T-cell (primary cell): ENCODE results near the gene LMAN2L. TPM values are rescaled to one million over a fixed set of nuclear protein-coding genes. Genes with fewer than 3 reads are reported as not detected.

Experiments used
- ATAC-seq, 4 experiments: fragments of 200-7000 bp in 3 of 4; fragments of 150-1000 bp in 1 of 4; cut with Tn5 transposase; replicated peaks in 1 of 4; 1 replicate in 3 of 4; 2 replicates in 1 of 4; pipeline ENCODE4 v1.10.0; 2021; ENCODE audit warnings: moderate library complexity in 3 of 4, mild to moderate bottlenecking in 2 of 4, moderate number of reproducible peaks in 1 of 4
- CTCF ChIA-PET, 2 donors: fragments of 300-600 bp; sonication (Branson Sonifier 250); formaldehyde crosslinking; loops; one replicate each; lab custom pipeline; 2022; ENCODE audit warnings: antibody characterized with exemption in 2 of 2; lab: Charles Lee
- POLR2A ChIA-PET, 2 donors: fragments of 300-600 bp; sonication (Branson Sonifier 250); formaldehyde crosslinking; loops; one replicate each; lab custom pipeline; 2022; ENCODE audit warnings: antibody characterized with exemption in 2 of 2; lab: Charles Lee
- DNase-seq, 35 experiments: peaks; one replicate each; pipeline versions ENCODE4 v3.0.0 to v3.0.0-alpha.2; 2013 to 2023
- H3K27ac ChIP-seq: one replicate; pipeline ENCODE4 v1.5.1; 2013; ENCODE audit warnings: low read length
- H3K27me3 ChIP-seq, 2 experiments: replicated peaks in 1 of 2; 1 replicate in 1 of 2; 2 replicates in 1 of 2; pipeline versions ENCODE4 v1.6.1 to v1.7.0; 2013; ENCODE audit warnings: low read length in 1 of 2, mixed read lengths in 1 of 2; ENCODE audit not compliant: control insufficient read depth in 2 of 2, insufficient read depth in 2 of 2; ENCODE audit errors: extremely low read depth in 1 of 2
- H3K36me3 ChIP-seq, 2 donors: 1 replicate in 1 of 2; 2 replicates in 1 of 2; pipeline versions ENCODE4 v1.6.1 to v1.7.0; 2013; ENCODE audit warnings: low read length in 1 of 2; ENCODE audit not compliant: control insufficient read depth in 2 of 2, insufficient read depth in 1 of 2; ENCODE audit errors: extremely low read depth in 1 of 2
- H3K4me1 ChIP-seq, 2 experiments: 1 replicate in 1 of 2; 2 replicates in 1 of 2; pipeline versions ENCODE4 v1.6.1 to v1.7.0; 2013; ENCODE audit warnings: low read length in 2 of 2, mixed read lengths in 1 of 2; ENCODE audit not compliant: insufficient read depth in 2 of 2, control insufficient read depth in 1 of 2; ENCODE audit errors: extremely low read depth in 1 of 2
- H3K4me3 ChIP-seq, 2 donors: 1 replicate in 1 of 2; 2 replicates in 1 of 2; pipeline versions ENCODE4 v1.5.1 to v1.7.0; 2013; ENCODE audit warnings: mild to moderate bottlenecking in 2 of 2, low read length in 1 of 2, moderate library complexity in 1 of 2; ENCODE audit not compliant: control insufficient read depth in 1 of 2; ENCODE audit errors: extremely low read depth in 1 of 2
- H3K9me3 ChIP-seq: 2 replicates; pipeline ENCODE4 v1.7.0; 2013
- H3K27ac Mint-ChIP-seq, 2 donors: one replicate each; pipeline ENCODE4 v1.8.0; 2020 to 2021; ENCODE audit warnings: mild to moderate bottlenecking in 2 of 2, mixed read lengths in 2 of 2
- H3K27me3 Mint-ChIP-seq, 2 donors: one replicate each; pipeline ENCODE4 v1.8.0; 2021 to 2022; ENCODE audit warnings: mixed read lengths in 2 of 2
- H3K36me3 Mint-ChIP-seq: one replicate; pipeline ENCODE4 v1.8.0; 2021; ENCODE audit warnings: mixed read lengths
- H3K4me1 Mint-ChIP-seq, 3 donors: one replicate each; pipeline ENCODE4 v1.8.0; 2020 to 2022; ENCODE audit warnings: mixed read lengths in 3 of 3, mild to moderate bottlenecking in 1 of 3
- H3K4me3 Mint-ChIP-seq, 3 donors: one replicate each; pipeline ENCODE4 v1.8.0; 2020 to 2022; ENCODE audit warnings: mild to moderate bottlenecking in 3 of 3, mixed read lengths in 3 of 3, moderate library complexity in 3 of 3
- H3K9me3 Mint-ChIP-seq, 3 donors: one replicate each; pipeline ENCODE4 v1.8.0; 2020 to 2022; ENCODE audit warnings: mixed read lengths in 3 of 3
- WGBS: methylation state at CpG from one replicate; pipeline ENCODE4 v1.1.5; 2013; ENCODE audit warnings: missing lambda C conversion rate; ENCODE audit not compliant: insufficient coverage; 5-methylcytosine and 5-hydroxymethylcytosine counted together
- total RNA-seq, 35 experiments: library from RNA in 6 of 35; stranded (reverse) in 6 of 35; fragments of 120-200 nt in 1 of 35; gene quantifications; one replicate each; pipeline versions ENCODE4 v1.2.1 to v1.2.4 and lab custom pipeline; 2013 to 2026

The LMAN2L gene
- total RNA-seq, 5 donors from 2014 or later (not counting 1 experiment from before 2014, with no cell fraction given) = 4.7 to 8.9 (median 7.8) TPM

DNA sequence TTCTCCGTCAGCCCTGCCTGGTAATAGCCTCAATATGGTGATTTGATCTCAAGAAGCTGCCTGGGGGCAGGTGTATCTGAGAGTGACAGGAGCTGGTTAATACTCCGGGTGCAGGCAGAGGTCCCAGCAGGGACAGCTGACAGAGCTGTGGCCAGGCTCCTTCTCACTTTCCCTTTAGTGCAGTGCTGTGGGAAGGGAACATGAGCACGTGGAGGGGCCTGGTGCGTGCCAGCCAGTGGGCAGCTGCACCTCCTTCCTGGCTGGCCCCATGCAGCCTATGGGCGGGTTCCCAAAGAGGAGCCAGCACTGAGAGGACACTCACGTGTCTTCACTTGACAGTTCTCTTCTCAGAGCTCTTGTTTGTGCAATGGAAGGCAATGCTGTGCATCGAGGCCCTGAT lies 29.9 kb upstream of the LMAN2L start:
- DNase-seq (no peak), ATAC-seq (no peak)
- Mint-ChIP-seq H3K36me3 (peaks cover 14% of the 10 kb centered on the region), H3K4me1 (peaks cover 33 to 52% (median 43%) of the 10 kb centered on the region in 3 donors), H3K27ac (peak overlapping the region in 1 of 2 donors; percentile 36), H3K9me3 (no peaks in the 10 kb centered on the region), H3K4me3 (no peak overlapping the region), H3K27me3 (no peaks in the 10 kb centered on the region)
- POLR2A ChIA-PET = no interaction called here
- Histone ChIP-seq H3K4me1 (peaks cover 0 to 32% of the 10 kb centered on the region in 2 experiments), H3K36me3 (peaks cover 0 to 6% of the 10 kb centered on the region in 2 donors), H3K27ac (no peak overlapping the region), H3K4me3 (no peak overlapping the region), H3K9me3 (no peaks in the 10 kb centered on the region), H3K27me3 (no peaks in the 10 kb centered on the region)
- WGBS = 83% methylated on average over 6 of the region's 7 CpGs
- CTCF ChIA-PET = no interaction called here

- peaks cover 10 to 33% of the 10 kb centered on the region in 2 experiments for H3K4me1 ChIP-seq
- peaks cover 0 to 6% of the 10 kb centered on the region in 2 donors for H3K36me3 ChIP-seq
- no peak overlapping the region for H3K27ac ChIP-seq
- ATAC-seq (no peak), DNase-seq (no peak)
- H3K4me3 Mint-ChIP-seq = no peak overlapping the region
- no peak overlapping the region for H3K4me3 ChIP-seq
- H3K9me3 Mint-ChIP-seq = no peaks in the 10 kb centered on the region
- no peaks in the 10 kb centered on the region for H3K27me3 ChIP-seq
- no peaks in the 10 kb centered on the region for H3K27me3 Mint-ChIP-seq
- peaks cover 44 to 57% (median 47%) of the 10 kb centered on the region in 3 donors for H3K4me1 Mint-ChIP-seq
- H3K9me3 ChIP-seq = no peaks in the 10 kb centered on the region
- WGBS = 88% methylated on average over 6 of the region's 8 CpGs
- H3K27ac Mint-ChIP-seq = no peak overlapping the region
- CTCF ChIA-PET = interaction anchor here in 1 of 2 donors (0.5 kb wide), 1 partner anchor 191 kb away, joined by 6 read pairs; no protein-coding TSS in a partner anchor
- peaks cover 14% of the 10 kb centered on the region for H3K36me3 Mint-ChIP-seq
- POLR2A ChIA-PET = interaction anchor here in 1 of 2 donors (0.6 to 1.6 kb wide), 2 partner anchors 10 to 15 kb away, joined by 4 to 7 read pairs; no protein-coding TSS in a partner anchor
These were observed 28.3 kb upstream of the LMAN2L start for GRCh38 chr2:96768083-96768561.

DNA sequence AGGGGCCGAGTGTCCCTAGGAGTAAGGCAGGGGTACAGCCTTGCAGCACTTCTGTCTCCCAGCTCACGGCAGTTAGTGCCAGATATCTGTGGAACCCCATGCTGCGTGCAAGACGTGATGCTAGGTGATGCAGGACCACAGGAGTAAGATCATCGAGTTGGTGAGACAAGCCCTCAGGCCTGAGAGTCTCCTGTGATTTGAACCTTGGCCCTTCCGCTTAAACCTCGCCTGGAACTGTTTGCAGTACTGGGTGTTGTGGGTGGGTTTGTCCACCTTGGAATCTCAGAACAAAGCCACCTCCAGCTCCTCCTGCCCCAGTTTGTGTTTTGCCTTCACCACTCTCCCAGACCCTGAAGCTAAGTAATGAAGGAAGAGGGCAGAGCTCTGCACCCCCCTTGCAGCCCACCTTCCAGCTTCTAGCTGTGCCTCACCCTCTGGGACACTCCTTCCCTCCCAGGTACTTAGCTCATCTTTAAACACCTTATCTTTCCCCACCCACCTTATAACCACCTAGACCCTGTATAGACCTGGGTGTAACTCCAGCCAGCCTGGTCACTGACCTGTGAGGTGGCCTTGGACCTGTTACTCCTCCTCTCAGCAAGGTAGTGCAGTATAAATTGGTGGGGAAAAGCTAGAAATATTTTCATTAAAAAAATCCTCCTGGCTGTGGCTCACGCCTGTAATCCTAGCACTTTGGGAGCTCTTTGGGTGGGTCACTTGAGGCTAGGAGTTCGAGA lies 27.4 kb upstream of the LMAN2L start:
- Mint-ChIP-seq H3K27me3 (no peaks in the 10 kb centered on the region), H3K9me3 (no peaks in the 10 kb centered on the region), H3K4me3 (no peak overlapping the region), H3K36me3 (peaks cover 13% of the 10 kb centered on the region), H3K27ac (peak overlapping the region in 1 of 2 donors; percentile 61), H3K4me1 (peaks cover 44 to 58% (median 48%) of the 10 kb centered on the region in 3 donors)
- CTCF ChIA-PET = interaction anchor here (0.5 to 0.9 kb wide), 4 partner anchors 12 to 208 kb away, joined by 3 to 6 read pairs (median 4); partner anchors contain the start of gene CNNM3 (in 1 of the 2)
- ATAC-seq = no peak
- WGBS = 100% methylated on average over 5 of the region's 9 CpGs
- H3K27me3 ChIP-seq = no peaks in the 10 kb centered on the region
- no peak overlapping the region for H3K27ac ChIP-seq
- POLR2A ChIA-PET = interaction anchor here in 1 of 2 donors (0.6 to 1.6 kb wide), 2 partner anchors 11 to 102 kb away, joined by 4 read pairs; no protein-coding TSS in a partner anchor
- no peaks in the 10 kb centered on the region for H3K9me3 ChIP-seq
- DNase-seq = no peak
- H3K4me3 ChIP-seq = no peak overlapping the region
- H3K4me1 ChIP-seq = peaks cover 12 to 35% of the 10 kb centered on the region in 2 experiments
- H3K36me3 ChIP-seq = peaks cover 0 to 6% of the 10 kb centered on the region in 2 donors

- Mint-ChIP-seq H3K4me3 (peak overlapping the region; percentile 54 to 83 (median 71)), H3K36me3 (peaks cover 11% of the 10 kb centered on the region), H3K4me1 (peaks cover 64 to 73% (median 69%) of the 10 kb centered on the region in 3 donors), H3K27ac (no peak overlapping the region), H3K9me3 (no peaks in the 10 kb centered on the region), H3K27me3 (no peaks in the 10 kb centered on the region)
- DNase-seq (no peak), ATAC-seq (no peak)
- Histone ChIP-seq H3K4me3 (peak overlapping the region; percentile 2 to 27), H3K27me3 (no peaks in the 10 kb centered on the region), H3K27ac (no peak overlapping the region), H3K4me1 (peaks cover 27 to 61% of the 10 kb centered on the region in 2 experiments), H3K36me3 (peaks cover 0 to 6% of the 10 kb centered on the region in 2 donors), H3K9me3 (no peaks in the 10 kb centered on the region)
- ChIA-PET CTCF (interaction anchor here (0.6 to 3.8 kb wide), 6 partner anchors 9 to 52 kb away, joined by 3 to 30 read pairs (median 6); partner anchors contain the start of gene CNNM3 (in 1 of the 2)), POLR2A (interaction anchor here in 1 of 2 donors (0.6 kb wide), 1 partner anchor 11 kb away, joined by 3 read pairs; no protein-coding TSS in a partner anchor)
- 80% methylated on average over 8 of the region's 8 CpGs for WGBS
These were observed 24.4 kb upstream of the LMAN2L start for GRCh38 chr2:96764253-96764637.

DNA sequence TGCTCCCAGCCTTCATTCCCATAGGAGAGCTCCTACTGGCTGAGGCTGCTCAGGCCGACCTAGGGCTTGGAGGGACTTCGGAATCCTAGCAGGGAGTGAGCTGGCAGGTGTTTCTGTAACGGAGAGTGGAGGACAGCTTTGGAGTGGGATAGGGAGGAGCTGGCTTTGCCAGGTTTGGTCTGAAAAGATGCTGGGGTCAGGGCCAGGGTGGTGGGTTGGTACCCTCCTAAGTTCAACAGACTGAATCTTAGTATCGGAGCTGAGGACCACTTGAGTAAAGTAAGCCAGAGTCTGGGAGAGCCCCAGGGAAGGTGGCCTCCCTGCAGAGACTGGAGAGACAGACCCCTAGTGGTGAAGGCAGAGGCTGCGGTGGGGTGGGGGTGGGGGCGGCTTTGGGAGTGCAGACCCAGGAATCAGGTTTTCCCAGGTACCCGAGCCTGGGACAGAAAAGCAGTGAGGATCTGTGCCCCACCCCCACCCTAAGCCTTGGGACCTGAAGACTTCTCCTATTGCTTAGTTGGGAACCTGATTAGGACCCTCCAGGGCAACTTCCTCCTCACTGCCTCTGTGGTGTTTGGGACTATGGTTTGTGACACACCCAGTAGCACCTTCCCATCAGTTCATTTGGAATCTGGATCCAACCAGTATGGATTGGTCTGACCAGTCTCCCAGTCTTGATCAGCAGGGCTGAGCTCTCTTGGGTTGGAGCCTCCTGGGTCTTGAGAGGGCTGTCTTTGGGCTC lies 23.8 kb upstream of the LMAN2L start:
- no peaks in the 10 kb centered on the region for H3K27me3 Mint-ChIP-seq
- H3K27ac Mint-ChIP-seq = peak overlapping the region; percentile 55 to 72
- peak overlapping the region; percentile 71 to 83 (median 78) for H3K4me3 Mint-ChIP-seq
- Histone ChIP-seq H3K27ac (no peak overlapping the region), H3K9me3 (no peaks in the 10 kb centered on the region), H3K4me1 (peaks cover 27 to 65% of the 10 kb centered on the region in 2 experiments), H3K27me3 (no peaks in the 10 kb centered on the region), H3K36me3 (peaks cover 0 to 6% of the 10 kb centered on the region in 2 donors), H3K4me3 (peak overlapping the region; percentile 20 to 27)
- WGBS = 55% methylated on average over 3 of the region's 7 CpGs
- CTCF ChIA-PET = interaction anchor here (0.6 to 3.8 kb wide), 13 partner anchors 10 to 348 kb away, joined by 3 to 30 read pairs (median 3); partner anchors contain the start of genes CNNM3 (in 1 of the 2) and LMAN2L (in 1 of the 2)
- peaks cover 11% of the 10 kb centered on the region for H3K36me3 Mint-ChIP-seq
- POLR2A ChIA-PET = interaction anchor here in 1 of 2 donors (0.7 kb wide), 1 partner anchor 130 kb away, joined by 3 read pairs; no protein-coding TSS in a partner anchor
- H3K4me1 Mint-ChIP-seq = peaks cover 64 to 79% (median 69%) of the 10 kb centered on the region in 3 donors
- DNase-seq = peak in 3 of 35 experiments; percentile 15 to 45 (median 19)
- no peak for ATAC-seq
- H3K9me3 Mint-ChIP-seq = no peaks in the 10 kb centered on the region
